ENCODE results near the gene CCDC175.

The CCDC175 gene

GRCh38 chr14:59460378-59460777 lies 116.2 kb downstream of the CCDC175 start:
- Histone ChIP-seq H3K9ac (ENCODE audit: low read depth, low read length) (no peak overlapping the region), H3K27ac (ENCODE audit: low read depth, low read length) (no peak overlapping the region), H3K27me3 (ENCODE audit: insufficient read depth, low read length) (peaks cover 34% of the 10 kb centered on the region), H3K36me3 (ENCODE audit: insufficient read depth, low read length) (no peaks in the 10 kb centered on the region; the same call in 1 of the 2 replicates), H3K9me3 (ENCODE audit: insufficient read depth, low read depth, low read length) (no peaks in the 10 kb centered on the region), H3K4me3 (ENCODE audit: low read length) (no peak overlapping the region), H3K4me1 (ENCODE audit: insufficient read depth, low read length) (0 out of 2 replicates have a peak, but pooled peaks cover under 1% of the 10 kb centered on the region)
- WGBS: 93% methylated on average over 1 of the region's 1 CpG

- H3K4me3 ChIP-seq (ENCODE audit: low read length): no peak overlapping the region
- no peaks in the 10 kb centered on the region for H3K9me3 ChIP-seq (ENCODE audit: insufficient read depth, low read depth, low read length)
- no peaks in the 10 kb centered on the region; the same call in 1 of the 2 replicates for H3K36me3 ChIP-seq (ENCODE audit: insufficient read depth, low read length)
- 95% methylated on average over 2 of the region's 2 CpGs for WGBS
- no peak overlapping the region for H3K27ac ChIP-seq (ENCODE audit: low read depth, low read length)
- no peaks in the 10 kb centered on the region for H3K4me1 ChIP-seq (ENCODE audit: insufficient read depth, low read length)
- no peak overlapping the region for H3K9ac ChIP-seq (ENCODE audit: low read depth, low read length)
- H3K27me3 ChIP-seq (ENCODE audit: insufficient read depth, low read length): peaks cover 16% of the 10 kb centered on the region
Measured at GRCh38 chr14:59458486-59458885, 118.1 kb downstream of the CCDC175 start.

DNA sequence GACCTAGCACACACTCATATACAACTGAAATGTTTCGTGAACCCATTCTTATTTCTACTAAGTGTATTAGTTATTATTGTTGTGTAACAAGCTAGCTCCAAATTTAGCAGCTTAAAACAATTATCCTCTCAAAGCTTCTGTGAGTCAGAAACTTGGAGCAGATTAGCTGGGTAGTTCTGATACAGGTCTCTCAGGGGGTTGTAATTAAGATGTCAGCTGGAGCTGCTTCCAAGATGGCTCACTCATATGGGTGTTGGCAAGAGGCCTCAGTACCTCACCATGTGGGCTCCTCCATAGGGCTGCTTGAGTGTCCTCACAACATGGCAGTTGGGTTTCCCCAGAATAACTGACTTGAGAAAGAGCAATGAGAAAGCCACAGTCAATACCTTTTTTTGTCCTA lies 121.2 kb downstream of the CCDC175 start:
- no peak overlapping the region for H3K4me3 ChIP-seq (ENCODE audit: low read length)
- H3K9me3 ChIP-seq (ENCODE audit: insufficient read depth, low read depth, low read length): no peaks in the 10 kb centered on the region
- H3K4me1 ChIP-seq (ENCODE audit: insufficient read depth, low read length): no peaks in the 10 kb centered on the region
- H3K9ac ChIP-seq (ENCODE audit: low read depth, low read length): no peak overlapping the region
- WGBS: no CpG with 5 or more reads among the region's 1 CpG
- H3K36me3 ChIP-seq (ENCODE audit: insufficient read depth, low read length): no peaks in the 10 kb centered on the region; the same call in 1 of the 2 replicates
- H3K27me3 ChIP-seq (ENCODE audit: insufficient read depth, low read length): no peaks in the 10 kb centered on the region
- no peak overlapping the region for H3K27ac ChIP-seq (ENCODE audit: low read depth, low read length)
